ENCODE data around the gene TBC1D22B. TPM values are rescaled to one million over a fixed set of nuclear protein-coding genes. Genes with fewer than 3 reads are reported as not detected.

The TBC1D22B gene
- polyA plus RNA-seq, 2 of the 4 experiments (the other 2 are of a cell fraction) = 5.7 to 6.4 TPM

DNA sequence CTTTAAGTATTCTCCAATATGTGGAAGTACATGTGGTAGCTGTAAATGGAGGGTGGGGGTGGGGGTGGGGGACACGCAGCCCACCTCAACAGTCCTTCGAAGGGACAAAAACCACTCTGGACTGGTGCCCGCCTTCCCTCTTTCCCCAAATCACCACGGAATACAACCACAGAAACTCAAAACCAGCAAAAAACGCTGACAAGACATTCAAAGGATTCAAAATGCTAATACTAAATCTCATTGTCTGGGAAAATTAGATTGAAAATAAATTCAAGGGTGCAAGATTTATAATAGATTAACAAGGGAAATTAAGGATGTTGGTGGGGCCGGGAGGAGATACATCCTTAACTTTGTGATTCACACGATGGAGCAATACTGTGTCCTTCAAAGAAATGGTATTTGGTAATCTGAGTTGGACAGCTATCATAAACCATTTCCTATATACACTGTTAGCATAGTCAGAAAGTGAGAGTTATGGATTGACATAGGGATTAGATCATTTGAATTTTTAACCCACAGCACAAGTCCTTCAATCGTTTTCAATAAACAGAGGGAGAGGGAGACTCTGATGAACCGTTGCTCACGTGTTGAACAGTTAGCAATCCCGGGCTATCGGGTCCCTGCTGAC lies 766 bp upstream of the TBC1D22B start:
- no peak for DNase-seq (ENCODE audit: low read depth in 1 of 2, low spot score in 1 of 2)
- CTCF ChIA-PET = interaction anchor here (0.5 to 1.1 kb wide), 2 partner anchors 12 to 237 kb away, joined by 3 to 4 read pairs; no protein-coding TSS in a partner anchor

DNA sequence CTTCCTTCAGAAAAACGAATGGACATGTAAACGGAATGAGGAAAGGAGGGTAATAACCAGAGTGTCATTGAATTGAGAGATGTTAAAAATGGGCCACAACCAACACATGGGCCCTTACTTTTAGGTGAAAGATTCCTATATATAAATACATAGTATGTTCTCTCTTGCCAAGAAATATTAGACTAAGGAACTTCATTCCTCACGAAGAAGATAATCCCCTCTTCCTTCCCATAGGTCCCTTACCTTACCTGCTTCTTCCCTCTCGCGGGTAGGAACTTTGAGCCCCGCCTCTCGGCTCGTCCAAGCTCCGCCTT lies 295 bp upstream of the TBC1D22B start:
- no peak for FAIRE-seq
- WGBS (ENCODE audit: missing lambda C conversion rate) = 3% methylated on average over 9 of the region's 9 CpGs
- Histone ChIP-seq H3K4me2 (peak overlapping the region; percentile 67), H3K4me3 (peak overlapping the region; percentile 86; the same call in 2 of the 3 replicates), H3K9me3 (no peaks in the 10 kb centered on the region), H3K4me1 (peaks cover 15% of the 10 kb centered on the region; the same call in 1 of the 3 replicates), H3K27ac (peak overlapping the region in 1 of 2 experiments; percentile 20; a peak in 1 of 6 replicates)
- ATAC-seq = no peak; a peak in 1 of 6 replicates
- DNase-seq (ENCODE audit: low read depth in 1 of 2, low spot score in 1 of 2) = no peak
- POLR2A ChIA-PET = interaction anchor here (0.7 to 1.5 kb wide), 4 partner anchors 11 to 66 kb away, joined by 3 to 10 read pairs (median 4); no protein-coding TSS in a partner anchor
- TF ChIP-seq, protein P1, sequence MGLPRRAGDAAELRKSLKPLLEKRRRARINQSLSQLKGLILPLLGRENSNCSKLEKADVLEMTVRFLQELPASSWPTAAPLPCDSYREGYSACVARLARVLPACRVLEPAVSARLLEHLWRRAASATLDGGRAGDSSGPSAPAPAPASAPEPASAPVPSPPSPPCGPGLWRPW (IDR thresholded peaks at IDR 0.05) = no peak
- TF ChIP-seq, protein P2, sequence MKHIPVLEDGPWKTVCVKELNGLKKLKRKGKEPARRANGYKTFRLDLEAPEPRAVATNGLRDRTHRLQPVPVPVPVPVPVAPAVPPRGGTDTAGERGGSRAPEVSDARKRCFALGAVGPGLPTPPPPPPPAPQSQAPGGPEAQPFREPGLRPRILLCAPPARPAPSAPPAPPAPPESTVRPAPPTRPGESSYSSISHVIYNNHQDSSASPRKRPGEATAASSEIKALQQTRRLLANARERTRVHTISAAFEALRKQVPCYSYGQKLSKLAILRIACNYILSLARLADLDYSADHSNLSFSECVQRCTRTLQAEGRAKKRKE (CRISPR knock-in tag; IDR thresholded peaks at IDR 0.05; ENCODE audit: low read depth) = no peak
- TF ChIP-seq PHF8 (IDR thresholded peaks at IDR 0.05; ENCODE audit: borderline replicate concordance, low read depth) (no peak), FOSB (CRISPR knock-in tag; IDR thresholded peaks at IDR 0.05) (no peak), SMC3 (IDR thresholded peaks at IDR 0.05) (no peak), CBX2 (IDR thresholded peaks at IDR 0.05; ENCODE audit: borderline replicate concordance, low read depth) (no peak), BHLHE40 (IDR thresholded peaks at IDR 0.05; ENCODE audit: low read depth, low read length) (no peak), TP53 (CRISPR knock-in tag; IDR thresholded peaks at IDR 0.05) (no peak), CEBPB (IDR thresholded peaks at IDR 0.05) (no peak), EP300 (IDR thresholded peaks at IDR 0.05) (no peak), NFE2L2 (conservative IDR thresholded peaks at IDR 0.05; ENCODE audit: low read length) (no peak), RNF2 (IDR thresholded peaks at IDR 0.05; ENCODE audit: borderline replicate concordance, low read depth) (no peak), MAFK (IDR thresholded peaks at IDR 0.05; ENCODE audit: partially characterized antibody) (no peak), EHF (CRISPR knock-in tag; IDR thresholded peaks at IDR 0.05) (no peak), RFX5 (IDR thresholded peaks at IDR 0.05) (no peak)
- TF ChIP-seq, protein P3, sequence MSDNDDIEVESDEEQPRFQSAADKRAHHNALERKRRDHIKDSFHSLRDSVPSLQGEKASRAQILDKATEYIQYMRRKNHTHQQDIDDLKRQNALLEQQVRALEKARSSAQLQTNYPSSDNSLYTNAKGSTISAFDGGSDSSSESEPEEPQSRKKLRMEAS (IDR thresholded peaks at IDR 0.05) = no peak
- TF ChIP-seq, protein P4, sequence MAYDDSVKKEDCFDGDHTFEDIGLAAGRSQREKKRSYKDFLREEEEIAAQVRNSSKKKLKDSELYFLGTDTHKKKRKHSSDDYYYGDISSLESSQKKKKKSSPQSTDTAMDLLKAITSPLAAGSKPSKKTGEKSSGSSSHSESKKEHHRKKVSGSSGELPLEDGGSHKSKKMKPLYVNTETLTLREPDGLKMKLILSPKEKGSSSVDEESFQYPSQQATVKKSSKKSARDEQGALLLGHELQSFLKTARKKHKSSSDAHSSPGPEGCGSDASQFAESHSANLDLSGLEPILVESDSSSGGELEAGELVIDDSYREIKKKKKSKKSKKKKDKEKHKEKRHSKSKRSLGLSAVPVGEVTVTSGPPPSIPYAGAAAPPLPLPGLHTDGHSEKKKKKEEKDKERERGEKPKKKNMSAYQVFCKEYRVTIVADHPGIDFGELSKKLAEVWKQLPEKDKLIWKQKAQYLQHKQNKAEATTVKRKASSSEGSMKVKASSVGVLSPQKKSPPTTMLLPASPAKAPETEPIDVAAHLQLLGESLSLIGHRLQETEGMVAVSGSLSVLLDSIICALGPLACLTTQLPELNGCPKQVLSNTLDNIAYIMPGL (CRISPR knock-in tag; IDR thresholded peaks at IDR 0.05; ENCODE audit: borderline replicate concordance) = no peak
- CTCF ChIA-PET = interaction anchor here (0.5 kb wide), 1 partner anchor 238 kb away, joined by 3 read pairs; no protein-coding TSS in a partner anchor

More for the DNA sequence above, 766 bp upstream of the TBC1D22B start:
- H3K4me1 ChIP-seq = peaks cover 15% of the 10 kb centered on the region; the same call in 1 of the 3 replicates
- ATAC-seq = no peak
- H3K4me2 ChIP-seq = peak overlapping the region; percentile 67
- no peaks in the 10 kb centered on the region for H3K9me3 ChIP-seq
- peak overlapping the region in 1 of 2 experiments; percentile 20; a peak in 1 of 6 replicates for H3K27ac ChIP-seq
- no peak for FAIRE-seq
- TF ChIP-seq CHD4 (IDR thresholded peaks at IDR 0.05; ENCODE audit: borderline replicate concordance) = no peak
- TF ChIP-seq TFCP2L1 (CRISPR knock-in tag; IDR thresholded peaks at IDR 0.05) = no peak
- peak; percentile 75 for TF ChIP-seq MAFK (IDR thresholded peaks at IDR 0.05; ENCODE audit: partially characterized antibody)
- POLR2A ChIA-PET = interaction anchor here (0.7 to 1.5 kb wide), 4 partner anchors 11 to 67 kb away, joined by 3 to 10 read pairs (median 4); no protein-coding TSS in a partner anchor
- peak overlapping the region; percentile 86; the same call in 2 of the 3 replicates for H3K4me3 ChIP-seq
- WGBS (ENCODE audit: missing lambda C conversion rate) = 58% methylated on average over 12 of the region's 12 CpGs
